GM23338 (cell line): Measurements from ENCODE around the gene ARMC8. TPM values are rescaled to one million over a fixed set of nuclear protein-coding genes. Genes with fewer than 3 reads are reported as not detected.

Experiments
- ATAC-seq: fragments of 200-7000 bp; cut with Tn5 transposase; 3 replicates; pipeline ENCODE4 v1.9.1; 2020
- DNase-seq: peaks from one replicate; pipeline ENCODE4 v3.0.0-alpha.2; 2015; ENCODE audit warnings: low spot score
- H2AFZ ChIP-seq: fragments of 200-600 bp; sonication (generic); 2 replicates; pipeline ENCODE4 v1.8.0; 2016; ENCODE audit warnings: antibody characterized with exemption, mild to moderate bottlenecking, moderate library complexity
- H3F3A ChIP-seq: fragments of 200-600 bp; sonication (generic); replicated peaks from 2 replicates; pipeline ENCODE4 v1.8.0; 2017; ENCODE audit warnings: antibody characterized with exemption, mixed run types, low read depth
- H3K27ac ChIP-seq: fragments of 200-600 bp; sonication (generic); 2 replicates; pipeline ENCODE4 v1.6.1; 2016; ENCODE audit warnings: low read depth
- H3K27me3 ChIP-seq: fragments of 200-600 bp; sonication (generic); 2 replicates; pipeline ENCODE4 v1.8.0; 2016; ENCODE audit warnings: mild to moderate bottlenecking, mixed run types, moderate library complexity; ENCODE audit not compliant: insufficient read depth
- H3K36me3 ChIP-seq: fragments of 200-600 bp; sonication (generic); 2 replicates; pipeline ENCODE4 v1.8.0; 2016; ENCODE audit warnings: mild to moderate bottlenecking; ENCODE audit not compliant: insufficient read depth
- H3K4me1 ChIP-seq: fragments of 200-600 bp; sonication (generic); 2 replicates; pipeline ENCODE4 v1.8.0; 2016; ENCODE audit warnings: mild to moderate bottlenecking, moderate library complexity; ENCODE audit not compliant: insufficient read depth
- H3K4me2 ChIP-seq: fragments of 200-600 bp; sonication (generic); 2 replicates; pipeline ENCODE4 v1.7.1; 2017; ENCODE audit warnings: mixed run types
- H3K4me3 ChIP-seq: fragments of 200-600 bp; sonication (generic); 2 replicates; pipeline ENCODE4 v1.6.1; 2016; ENCODE audit warnings: mixed run types
- H3K79me2 ChIP-seq: fragments of 200-600 bp; sonication (generic); replicated peaks from 2 replicates; pipeline ENCODE4 v1.8.0; 2017; ENCODE audit warnings: mild to moderate bottlenecking; ENCODE audit not compliant: insufficient read depth
- H3K9me2 ChIP-seq: fragments of 200-600 bp; sonication (generic); 2 replicates; pipeline ENCODE4 v1.8.0; 2017; ENCODE audit not compliant: insufficient read depth
- H4K20me1 ChIP-seq: fragments of 200-600 bp; sonication (generic); replicated peaks from 2 replicates; pipeline ENCODE4 v1.8.0; 2017; ENCODE audit warnings: mild to moderate bottlenecking; ENCODE audit not compliant: insufficient read depth
- H3K27ac Mint-ChIP-seq: 2 replicates; pipeline ENCODE4 v1.8.0; 2020; ENCODE audit warnings: inconsistent platforms, mild to moderate bottlenecking, moderate library complexity, mixed read lengths
- H3K27me3 Mint-ChIP-seq: 3 replicates; pipeline ENCODE4 v1.8.0; 2022; ENCODE audit warnings: low read depth, mild to moderate bottlenecking, moderate library complexity, mixed read lengths, inconsistent platforms; ENCODE audit not compliant: insufficient read depth, poor library complexity
- H3K36me3 Mint-ChIP-seq: 3 replicates; pipeline ENCODE4 v1.8.0; 2021; ENCODE audit warnings: low read depth, mild to moderate bottlenecking, inconsistent platforms, moderate library complexity, mixed read lengths
- H3K4me1 Mint-ChIP-seq: 3 replicates; pipeline ENCODE4 v1.8.0; 2020; ENCODE audit warnings: mild to moderate bottlenecking, inconsistent platforms, mixed read lengths
- H3K4me3 Mint-ChIP-seq: 3 replicates; pipeline ENCODE4 v1.8.0; 2021; ENCODE audit warnings: moderate library complexity, mild to moderate bottlenecking, inconsistent platforms, mixed read lengths
- H3K9me3 Mint-ChIP-seq: 3 replicates; pipeline ENCODE4 v1.8.0; 2020; ENCODE audit warnings: moderate library complexity, mild to moderate bottlenecking, inconsistent platforms, mixed read lengths
- CREB1 ChIP-seq: fragments of 250-450 bp; sonication (Bioruptor Pico); IDR thresholded peaks from 2 replicates; pipeline ENCODE4 v1.5.0; 2020; ENCODE audit warnings: low read depth, mild to moderate bottlenecking, moderate library complexity
- EZH2 ChIP-seq: fragments of 200-600 bp; sonication (generic); IDR thresholded peaks from one replicate; pipeline ENCODE4 v1.8.0; 2017; ENCODE audit warnings: antibody characterized with exemption, mild to moderate bottlenecking, low read depth; ENCODE audit not compliant: unreplicated experiment
- EZH2phosphoT487 ChIP-seq: fragments of 200-600 bp; sonication (generic); IDR thresholded peaks from one replicate; pipeline ENCODE4 v1.8.1; 2018; ENCODE audit warnings: antibody characterized with exemption; ENCODE audit not compliant: unreplicated experiment
- JUNB ChIP-seq: IDR thresholded peaks from one replicate; pipeline ENCODE4 v1.6.1; 2016; ENCODE audit warnings: antibody characterized with exemption; ENCODE audit not compliant: unreplicated experiment
- NANOG ChIP-seq: IDR thresholded peaks from 2 replicates; pipeline ENCODE4 v1.6.1; 2016; ENCODE audit warnings: antibody characterized with exemption, borderline replicate concordance
- POLR2AphosphoS5 ChIP-seq: IDR thresholded peaks from 2 replicates; pipeline ENCODE4 v1.6.1; 2016; ENCODE audit warnings: antibody characterized with exemption, low read depth
- STAT1 ChIP-seq: IDR thresholded peaks from one replicate; pipeline ENCODE4 v1.6.1; 2016; ENCODE audit warnings: antibody characterized with exemption; ENCODE audit not compliant: unreplicated experiment
- ZNF114 ChIP-seq: fragments of 250-450 bp; sonication (Bioruptor Pico); IDR thresholded peaks from 2 replicates; pipeline ENCODE4 v1.5.0; 2020; ENCODE audit warnings: mild to moderate bottlenecking, moderate library complexity
- ZNF331 ChIP-seq: fragments of 250-450 bp; sonication (Bioruptor Pico); IDR thresholded peaks from 2 replicates; pipeline ENCODE4 v1.5.0; 2020; ENCODE audit warnings: low read depth, mild to moderate bottlenecking, moderate library complexity
- polyA plus RNA-seq: library from polyadenylated mRNA; unstranded; fragments of >200 nt; fragmentation: Nextera tagmentation; extraction: Ambion mirVana; gene quantifications from 2 replicates; pipeline ENCODE4 v1.2.1, GENCODE V29; 2016
- total RNA-seq: library from RNA; depleted of rRNA; stranded (reverse); fragments of >200 nt; shearing (Covaris generic); gene quantifications from 2 replicates; pipeline ENCODE4 v1.2.3, GENCODE V29; 2014
- TF ChIP-seq, protein P1 (sequence below), 2 experiments: fragments of 200-600 bp in 1 of 2; sonication (generic) in 1 of 2; conservative IDR thresholded peaks; 2 replicates each; pipeline versions ENCODE4 v1.5.1 to v1.6.1; 2016 to 2017; ENCODE audit warnings: antibody characterized with exemption in 2 of 2, low read depth in 2 of 2, mild to moderate bottlenecking in 2 of 2, moderate library complexity in 1 of 2
- TF ChIP-seq, protein P2 (sequence below): IDR thresholded peaks from 2 replicates; pipeline ENCODE4 v1.6.1; 2016; ENCODE audit warnings: antibody characterized with exemption
- TF ChIP-seq, protein P3 (sequence below): IDR thresholded peaks from one replicate; pipeline ENCODE4 v1.6.1; 2018; ENCODE audit warnings: antibody characterized with exemption; ENCODE audit not compliant: unreplicated experiment

Gene ARMC8
- total and polyA plus RNA-seq, 2 experiments from 2014 or later = 36.8 to 61.4 TPM

DNA sequence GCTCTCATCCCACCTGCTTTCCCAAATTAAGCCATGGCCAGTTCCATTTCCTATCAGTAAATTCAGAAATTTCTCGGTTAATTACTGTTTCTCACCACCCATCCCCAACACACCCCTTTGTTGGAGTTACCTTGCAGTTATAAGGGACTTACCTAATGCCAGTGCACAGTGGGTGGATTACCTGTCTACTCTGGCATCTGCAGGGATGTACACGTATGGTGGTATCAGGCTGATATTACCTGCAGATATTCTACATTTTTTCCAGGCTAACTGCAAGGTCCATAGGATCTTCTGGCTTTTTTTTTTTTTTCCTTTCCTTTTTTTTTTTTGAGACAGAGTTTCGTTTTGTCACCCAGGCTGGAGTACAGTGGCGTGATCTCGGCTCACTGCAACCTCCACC, 153.4 kb downstream of the ARMC8 start (continued):
- TF ChIP-seq, protein P1, sequence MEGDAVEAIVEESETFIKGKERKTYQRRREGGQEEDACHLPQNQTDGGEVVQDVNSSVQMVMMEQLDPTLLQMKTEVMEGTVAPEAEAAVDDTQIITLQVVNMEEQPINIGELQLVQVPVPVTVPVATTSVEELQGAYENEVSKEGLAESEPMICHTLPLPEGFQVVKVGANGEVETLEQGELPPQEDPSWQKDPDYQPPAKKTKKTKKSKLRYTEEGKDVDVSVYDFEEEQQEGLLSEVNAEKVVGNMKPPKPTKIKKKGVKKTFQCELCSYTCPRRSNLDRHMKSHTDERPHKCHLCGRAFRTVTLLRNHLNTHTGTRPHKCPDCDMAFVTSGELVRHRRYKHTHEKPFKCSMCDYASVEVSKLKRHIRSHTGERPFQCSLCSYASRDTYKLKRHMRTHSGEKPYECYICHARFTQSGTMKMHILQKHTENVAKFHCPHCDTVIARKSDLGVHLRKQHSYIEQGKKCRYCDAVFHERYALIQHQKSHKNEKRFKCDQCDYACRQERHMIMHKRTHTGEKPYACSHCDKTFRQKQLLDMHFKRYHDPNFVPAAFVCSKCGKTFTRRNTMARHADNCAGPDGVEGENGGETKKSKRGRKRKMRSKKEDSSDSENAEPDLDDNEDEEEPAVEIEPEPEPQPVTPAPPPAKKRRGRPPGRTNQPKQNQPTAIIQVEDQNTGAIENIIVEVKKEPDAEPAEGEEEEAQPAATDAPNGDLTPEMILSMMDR (conservative IDR thresholded peaks at IDR 0.05; ENCODE audit: low read depth in 2 of 2) = no peak
- no peak for TF ChIP-seq NANOG
- TF ChIP-seq, protein P2, sequence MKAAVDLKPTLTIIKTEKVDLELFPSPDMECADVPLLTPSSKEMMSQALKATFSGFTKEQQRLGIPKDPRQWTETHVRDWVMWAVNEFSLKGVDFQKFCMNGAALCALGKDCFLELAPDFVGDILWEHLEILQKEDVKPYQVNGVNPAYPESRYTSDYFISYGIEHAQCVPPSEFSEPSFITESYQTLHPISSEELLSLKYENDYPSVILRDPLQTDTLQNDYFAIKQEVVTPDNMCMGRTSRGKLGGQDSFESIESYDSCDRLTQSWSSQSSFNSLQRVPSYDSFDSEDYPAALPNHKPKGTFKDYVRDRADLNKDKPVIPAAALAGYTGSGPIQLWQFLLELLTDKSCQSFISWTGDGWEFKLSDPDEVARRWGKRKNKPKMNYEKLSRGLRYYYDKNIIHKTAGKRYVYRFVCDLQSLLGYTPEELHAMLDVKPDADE = no peak
- TF ChIP-seq, protein P3, sequence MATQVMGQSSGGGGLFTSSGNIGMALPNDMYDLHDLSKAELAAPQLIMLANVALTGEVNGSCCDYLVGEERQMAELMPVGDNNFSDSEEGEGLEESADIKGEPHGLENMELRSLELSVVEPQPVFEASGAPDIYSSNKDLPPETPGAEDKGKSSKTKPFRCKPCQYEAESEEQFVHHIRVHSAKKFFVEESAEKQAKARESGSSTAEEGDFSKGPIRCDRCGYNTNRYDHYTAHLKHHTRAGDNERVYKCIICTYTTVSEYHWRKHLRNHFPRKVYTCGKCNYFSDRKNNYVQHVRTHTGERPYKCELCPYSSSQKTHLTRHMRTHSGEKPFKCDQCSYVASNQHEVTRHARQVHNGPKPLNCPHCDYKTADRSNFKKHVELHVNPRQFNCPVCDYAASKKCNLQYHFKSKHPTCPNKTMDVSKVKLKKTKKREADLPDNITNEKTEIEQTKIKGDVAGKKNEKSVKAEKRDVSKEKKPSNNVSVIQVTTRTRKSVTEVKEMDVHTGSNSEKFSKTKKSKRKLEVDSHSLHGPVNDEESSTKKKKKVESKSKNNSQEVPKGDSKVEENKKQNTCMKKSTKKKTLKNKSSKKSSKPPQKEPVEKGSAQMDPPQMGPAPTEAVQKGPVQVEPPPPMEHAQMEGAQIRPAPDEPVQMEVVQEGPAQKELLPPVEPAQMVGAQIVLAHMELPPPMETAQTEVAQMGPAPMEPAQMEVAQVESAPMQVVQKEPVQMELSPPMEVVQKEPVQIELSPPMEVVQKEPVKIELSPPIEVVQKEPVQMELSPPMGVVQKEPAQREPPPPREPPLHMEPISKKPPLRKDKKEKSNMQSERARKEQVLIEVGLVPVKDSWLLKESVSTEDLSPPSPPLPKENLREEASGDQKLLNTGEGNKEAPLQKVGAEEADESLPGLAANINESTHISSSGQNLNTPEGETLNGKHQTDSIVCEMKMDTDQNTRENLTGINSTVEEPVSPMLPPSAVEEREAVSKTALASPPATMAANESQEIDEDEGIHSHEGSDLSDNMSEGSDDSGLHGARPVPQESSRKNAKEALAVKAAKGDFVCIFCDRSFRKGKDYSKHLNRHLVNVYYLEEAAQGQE = no peak
- no peak for TF ChIP-seq EZH2phosphoT487
- no peak for TF ChIP-seq JUNB
- TF ChIP-seq POLR2AphosphoS5 = no peak
- no peak for TF ChIP-seq ZNF114 (CRISPR knock-in tag)
- no peak for TF ChIP-seq EZH2
- no peak for TF ChIP-seq ZNF331 (CRISPR knock-in tag)
- TF ChIP-seq STAT1 = no peak
- TF ChIP-seq CREB1 (CRISPR knock-in tag) = no peak

DNA sequence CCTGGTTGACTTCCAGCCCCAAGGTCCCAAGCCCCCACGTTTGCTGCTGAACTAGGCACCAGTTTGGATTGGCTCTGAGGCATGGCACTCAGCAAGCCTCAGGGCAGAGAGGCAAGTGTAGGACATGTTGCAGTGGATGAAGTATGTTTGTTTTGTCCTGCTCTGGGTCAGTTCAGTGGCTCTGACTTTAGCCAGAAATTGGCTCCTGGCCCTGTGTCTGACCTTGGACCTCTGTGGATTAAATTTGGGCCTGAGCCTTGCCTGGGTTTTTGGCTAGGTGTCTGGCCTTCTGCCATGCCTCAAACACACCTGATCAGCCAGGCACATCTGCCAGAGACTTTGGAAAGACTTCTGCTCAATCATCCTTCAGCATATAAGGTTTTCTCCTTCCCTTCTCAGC, 157.7 kb downstream of the ARMC8 start:
- Histone ChIP-seq H3F3A (peaks cover 11% of the 10 kb centered on the region), H2AFZ (no peak overlapping the region), H3K79me2 (no peaks in the 10 kb centered on the region), H3K9me2 (0 out of 2 replicates have a peak, but pooled peaks cover 6% of the 10 kb centered on the region), H3K4me2 (no peak overlapping the region), H3K4me1 (peaks cover 6% of the 10 kb centered on the region), H3K36me3 (no peaks in the 10 kb centered on the region), H3K27ac (no peak overlapping the region), H3K27me3 (peaks cover 19% of the 10 kb centered on the region; the same call in 1 of the 2 replicates), H3K4me3 (no peak overlapping the region), H4K20me1 (no peaks in the 10 kb centered on the region)
- DNase-seq (no peak), ATAC-seq (no peak)
- H3K4me1 Mint-ChIP-seq = peaks cover 8% of the 10 kb centered on the region
- H3K27ac Mint-ChIP-seq = no peak overlapping the region
- no peak overlapping the region for H3K4me3 Mint-ChIP-seq
- no peaks in the 10 kb centered on the region for H3K9me3 Mint-ChIP-seq
- H3K27me3 Mint-ChIP-seq = peaks cover 16% of the 10 kb centered on the region
- H3K36me3 Mint-ChIP-seq = no peaks in the 10 kb centered on the region; the same call in 2 of the 3 replicates
- TF ChIP-seq EZH2phosphoT487 = no peak
- TF ChIP-seq ZNF331 (CRISPR knock-in tag) = no peak
- TF ChIP-seq STAT1 = no peak
- TF ChIP-seq ZNF114 (CRISPR knock-in tag) = no peak
- TF ChIP-seq, protein P1 (conservative IDR thresholded peaks at IDR 0.05; ENCODE audit: low read depth in 2 of 2) = no peak
- no peak for TF ChIP-seq JUNB
- no peak for TF ChIP-seq POLR2AphosphoS5
- no peak for TF ChIP-seq CREB1 (CRISPR knock-in tag)
